Stimulated activated CD8-positive, alpha-beta memory T cell treated with anti-CD3 and anti-CD28 coated beads, Interleukin-15, amount 100 ng/mL, for 24 hours (primary cell): ENCODE results near the gene LRRC18.

Source experiments
- DNase-seq: peaks from one replicate; pipeline ENCODE4 v3.0.0-alpha.2; 2020; ENCODE audit warnings: low read depth

The LRRC18 gene

GRCh38 chr10:48880016-48880705 is 59.5 kb downstream of the LRRC18 start:
- no peak for DNase-seq

- no peak for DNase-seq
These were observed 60.2 kb downstream of the LRRC18 start for GRCh38 chr10:48879451-48879850.

DNA sequence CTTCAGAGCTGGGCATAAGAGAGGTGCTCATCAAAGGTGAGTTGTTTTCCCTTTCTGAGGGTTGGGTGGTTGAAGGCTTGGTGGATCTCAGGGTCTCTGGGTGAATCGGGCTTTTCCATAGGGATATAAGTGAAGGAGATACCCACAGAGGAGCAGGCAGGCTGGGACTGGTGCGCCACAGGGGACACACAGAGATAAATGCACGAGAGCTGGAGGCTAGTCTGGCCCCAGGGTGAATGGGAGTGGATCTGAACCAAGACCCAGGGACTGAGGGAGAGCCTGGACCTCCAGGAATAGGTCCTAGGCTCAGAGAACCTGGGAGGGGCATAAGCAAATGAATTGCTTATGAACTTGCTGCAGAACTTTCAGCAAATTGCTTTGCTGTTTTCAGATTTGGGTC is 61.5 kb downstream of the LRRC18 start:
- DNase-seq = no peak

DNA sequence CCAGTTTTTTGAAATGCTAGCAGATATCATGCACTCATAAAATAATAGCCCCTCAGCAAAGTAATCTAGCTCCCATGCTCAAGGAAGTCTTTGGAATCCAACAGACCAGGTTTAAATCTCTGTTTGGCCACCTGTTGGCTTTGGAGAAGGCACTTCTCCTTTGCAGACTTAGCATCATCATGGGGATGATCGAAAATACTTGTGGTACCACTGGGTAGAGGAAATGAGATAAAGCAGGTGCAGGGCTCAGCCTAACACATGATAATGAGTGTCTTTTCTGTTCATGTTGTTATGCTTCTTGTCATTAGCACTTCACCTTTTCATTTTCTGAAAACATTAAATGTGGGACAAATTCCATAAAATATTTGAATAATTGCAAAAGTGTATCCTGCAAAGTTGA is 67.4 kb downstream of the LRRC18 start:
- no peak for DNase-seq
